Measurements from ENCODE around the gene ZNF385C.

- TF ChIP-seq EZH2 (IDR thresholded peaks at IDR 0.05; ENCODE audit: low read length, missing control alignments): peak; percentile 39
- TF ChIP-seq, protein P1, sequence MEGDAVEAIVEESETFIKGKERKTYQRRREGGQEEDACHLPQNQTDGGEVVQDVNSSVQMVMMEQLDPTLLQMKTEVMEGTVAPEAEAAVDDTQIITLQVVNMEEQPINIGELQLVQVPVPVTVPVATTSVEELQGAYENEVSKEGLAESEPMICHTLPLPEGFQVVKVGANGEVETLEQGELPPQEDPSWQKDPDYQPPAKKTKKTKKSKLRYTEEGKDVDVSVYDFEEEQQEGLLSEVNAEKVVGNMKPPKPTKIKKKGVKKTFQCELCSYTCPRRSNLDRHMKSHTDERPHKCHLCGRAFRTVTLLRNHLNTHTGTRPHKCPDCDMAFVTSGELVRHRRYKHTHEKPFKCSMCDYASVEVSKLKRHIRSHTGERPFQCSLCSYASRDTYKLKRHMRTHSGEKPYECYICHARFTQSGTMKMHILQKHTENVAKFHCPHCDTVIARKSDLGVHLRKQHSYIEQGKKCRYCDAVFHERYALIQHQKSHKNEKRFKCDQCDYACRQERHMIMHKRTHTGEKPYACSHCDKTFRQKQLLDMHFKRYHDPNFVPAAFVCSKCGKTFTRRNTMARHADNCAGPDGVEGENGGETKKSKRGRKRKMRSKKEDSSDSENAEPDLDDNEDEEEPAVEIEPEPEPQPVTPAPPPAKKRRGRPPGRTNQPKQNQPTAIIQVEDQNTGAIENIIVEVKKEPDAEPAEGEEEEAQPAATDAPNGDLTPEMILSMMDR (conservative IDR thresholded peaks at IDR 0.05 in 1 of 2, IDR thresholded peaks at IDR 0.05 in 1 of 2; ENCODE audit: low read depth in 1 of 2, low read length in 2 of 2): no peak
Observed at GRCh38 chr17:42090964-42091790, 7.1 kb downstream of the ZNF385C start.
